Measurements from ENCODE around the gene ZCCHC10. TPM values are rescaled to one million over a fixed set of nuclear protein-coding genes. Genes with fewer than 3 reads are reported as not detected.
A peak's percentile ranks its signal among the peaks of the same experiment; 100 is the strongest.

The ZCCHC10 gene
- 47.8 TPM for polyA plus RNA-seq (2013, experiment 1 of 2)
- 50.9 TPM for polyA plus RNA-seq (2013, experiment 2 of 2)

DNA sequence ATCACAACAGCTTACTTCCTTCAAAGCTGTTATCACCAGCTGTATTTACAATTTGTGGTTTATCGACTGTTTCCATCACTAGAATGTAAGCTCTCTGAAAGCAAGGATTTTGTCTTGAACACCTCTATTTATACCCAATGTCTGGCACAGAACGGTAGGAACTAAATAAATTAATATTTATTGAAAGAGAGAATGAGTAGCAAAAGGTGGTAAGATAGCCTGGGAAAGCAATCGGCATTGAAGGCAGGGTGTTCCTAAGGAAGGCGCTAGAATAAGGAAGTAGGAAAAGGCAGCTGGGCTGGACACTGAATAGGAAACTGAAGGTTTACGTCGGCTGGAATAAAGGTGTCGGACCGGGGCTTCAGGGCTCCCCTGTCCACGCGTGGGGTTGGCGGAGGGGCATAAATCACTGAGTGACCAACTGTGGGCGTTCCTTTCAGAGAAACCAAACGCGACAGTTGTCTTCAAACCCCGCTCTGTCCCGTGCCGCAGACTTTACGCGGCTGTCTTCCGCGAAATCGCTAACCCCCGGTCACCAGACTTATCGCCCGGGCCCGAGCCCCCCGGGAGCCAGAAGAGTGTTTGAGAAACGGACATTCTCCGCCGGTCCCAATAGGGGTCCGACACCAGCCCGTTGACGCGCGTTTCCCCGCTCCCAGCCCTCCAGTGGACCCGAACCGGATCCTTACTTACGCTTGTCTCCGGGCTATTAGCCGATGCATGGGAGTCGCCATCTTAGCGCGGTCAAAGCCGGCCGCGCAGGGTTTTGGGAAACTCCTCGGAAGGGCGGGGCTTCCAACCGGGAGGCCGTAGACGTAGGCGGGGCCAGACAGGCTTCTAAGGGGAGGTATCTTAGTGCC lies at the start of gene ZCCHC10:
ZCCHC10 (minus strand) TSS at position 746 of the 860 bp plus-strand sequence; CDS start at position 734, 12 bp downstream.
- Histone ChIP-seq H2BK120ac (ENCODE audit: low read depth, low read length) (no peak within 1 kb of the TSS), H4K8ac (ENCODE audit: low read depth, low read length) (peak within 1 kb of the TSS; percentile 43), H3K14ac (ENCODE audit: low read length) (peak within 1 kb of the TSS; percentile 89), H3K9me3 (replicated peaks in 1 of 2; ENCODE audit: control insufficient read depth in 2 of 2, insufficient read depth in 1 of 2, low read depth in 1 of 2, low read length in 2 of 2) (peaks cover 0 to 2% of the 10 kb centered on the region in 2 donors), H3K4me3 (ENCODE audit: low read length in 2 of 2) (peak within 1 kb of the TSS; percentile 88 to 97), H3K4ac (ENCODE audit: low read length) (peak within 1 kb of the TSS; percentile 89), H2BK12ac (ENCODE audit: low read length) (no peak within 1 kb of the TSS), H2AFZ (ENCODE audit: low read length) (peak within 1 kb of the TSS; percentile 97), H3K36me3 (replicated peaks in 1 of 2; ENCODE audit: control insufficient read depth in 2 of 2, insufficient read depth in 2 of 2, low read length in 2 of 2) (peaks cover 0 to 31% of the 10 kb centered on the region in 2 donors), H3K4me2 (ENCODE audit: insufficient read depth, low read length, poor library complexity, severe bottlenecking) (peak within 1 kb of the TSS; percentile 57), H3K4me1 (ENCODE audit: control insufficient read depth in 2 of 2, insufficient read depth in 1 of 2, low read depth in 1 of 2, low read length in 2 of 2) (no peaks in the 10 kb centered on the region), H3K27me3 (ENCODE audit: control insufficient read depth in 3 of 3, insufficient read depth in 3 of 3, low read depth in 1 of 3, low read length in 3 of 3) (no peaks in the 10 kb centered on the region), H3K18ac (ENCODE audit: low read length) (peak within 1 kb of the TSS; percentile 94), H3K9ac (ENCODE audit: low read depth, low read length, poor library complexity) (peak within 1 kb of the TSS; percentile 84), H3K27ac (replicated peaks; ENCODE audit: low read length) (peak within 1 kb of the TSS; percentile 56), H2BK15ac (ENCODE audit: low read length) (peak within 1 kb of the TSS; percentile 92), H3K23ac (ENCODE audit: low read depth, low read length, poor library complexity) (peak within 1 kb of the TSS; percentile 57), H4K91ac (ENCODE audit: low read depth, low read length, poor library complexity) (peak within 1 kb of the TSS; percentile 72), H2BK5ac (ENCODE audit: low read length) (peak within 1 kb of the TSS; percentile 66), H2AK5ac (ENCODE audit: low read depth, low read length) (no peak within 1 kb of the TSS), H3K79me1 (ENCODE audit: low read depth, low read length) (peaks cover 4% of the 10 kb centered on the region)
- WGBS, 2 donors (ENCODE audit: extremely low coverage in 2 of 2, insufficient read length in 2 of 2, insufficient replicate concordance in 1 of 2): no CpG with 5 or more reads among the region's 53 CpGs
- DNase-seq (ENCODE audit: low spot score): peak; percentile 93

DNA sequence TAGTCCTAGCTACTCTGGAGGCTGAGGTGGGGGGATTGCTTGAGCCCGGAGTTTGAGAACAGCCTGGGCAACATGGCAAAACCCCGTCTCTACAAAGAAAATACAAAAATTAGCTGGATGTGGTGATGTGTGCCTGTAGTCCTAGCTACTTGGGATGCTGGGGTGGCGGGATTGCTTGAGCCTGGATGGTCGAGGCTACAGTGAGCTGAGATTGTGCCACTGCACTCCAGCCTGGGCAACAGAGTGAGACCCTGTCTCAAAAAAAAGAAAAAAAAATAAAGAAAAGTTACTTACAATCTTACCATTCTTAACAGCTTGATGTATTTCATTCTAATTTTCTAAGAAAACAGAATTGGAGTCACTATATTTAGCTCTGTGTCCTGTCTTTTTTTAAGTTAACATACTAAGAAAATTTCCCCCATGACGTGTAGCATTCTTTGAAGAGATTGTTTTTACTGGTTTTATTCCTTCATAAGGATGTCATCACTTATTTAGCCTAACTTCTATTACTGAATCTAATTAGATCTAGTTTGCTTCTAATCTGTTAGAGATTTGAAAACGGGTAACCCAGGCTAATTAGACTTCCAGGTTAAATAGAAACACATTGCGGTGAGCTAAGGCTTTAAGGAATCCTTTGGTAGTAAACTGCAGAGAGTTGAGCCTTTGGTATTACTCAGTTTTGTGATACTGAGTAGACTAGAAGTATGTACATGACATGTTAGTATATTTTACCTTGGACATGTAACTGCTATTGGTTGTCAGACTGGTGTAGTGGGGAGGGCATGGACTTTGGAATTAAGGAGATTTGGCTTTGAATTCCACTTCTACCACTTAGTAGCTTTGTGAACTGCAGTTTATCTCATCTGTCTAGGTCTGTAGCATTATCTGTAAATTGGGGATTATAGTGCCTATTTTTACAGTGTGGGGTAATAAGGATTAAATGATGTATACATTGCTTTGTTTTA lies 49.5 kb upstream of the ZCCHC10 start:
- WGBS, 2 donors (ENCODE audit: extremely low coverage in 2 of 2, insufficient read length in 2 of 2, insufficient replicate concordance in 1 of 2): no CpG with 5 or more reads among the region's 7 CpGs
- Histone ChIP-seq H3K4me3 (ENCODE audit: low read length in 2 of 2) (no peak overlapping the region), H4K91ac (ENCODE audit: low read depth, low read length, poor library complexity) (no peak overlapping the region), H3K9ac (ENCODE audit: low read depth, low read length, poor library complexity) (no peak overlapping the region), H3K4me1 (ENCODE audit: control insufficient read depth in 2 of 2, insufficient read depth in 1 of 2, low read depth in 1 of 2, low read length in 2 of 2) (no peaks in the 10 kb centered on the region), H3K14ac (ENCODE audit: low read length) (no peak overlapping the region), H3K4me2 (ENCODE audit: insufficient read depth, low read length, poor library complexity, severe bottlenecking) (no peak overlapping the region), H4K8ac (ENCODE audit: low read depth, low read length) (no peak overlapping the region), H2BK5ac (ENCODE audit: low read length) (no peak overlapping the region), H3K79me1 (ENCODE audit: low read depth, low read length) (peaks cover 4% of the 10 kb centered on the region), H3K27ac (replicated peaks; ENCODE audit: low read length) (no peak overlapping the region), H2BK12ac (ENCODE audit: low read length) (no peak overlapping the region), H2AFZ (ENCODE audit: low read length) (no peak overlapping the region), H3K27me3 (ENCODE audit: control insufficient read depth in 3 of 3, insufficient read depth in 3 of 3, low read depth in 1 of 3, low read length in 3 of 3) (no peaks in the 10 kb centered on the region), H2BK15ac (ENCODE audit: low read length) (no peak overlapping the region), H3K9me3 (replicated peaks in 1 of 2; ENCODE audit: control insufficient read depth in 2 of 2, insufficient read depth in 1 of 2, low read depth in 1 of 2, low read length in 2 of 2) (no peaks in the 10 kb centered on the region), H3K23ac (ENCODE audit: low read depth, low read length, poor library complexity) (no peak overlapping the region), H2AK5ac (ENCODE audit: low read depth, low read length) (no peak overlapping the region), H3K4ac (ENCODE audit: low read length) (no peak overlapping the region), H2BK120ac (ENCODE audit: low read depth, low read length) (no peak overlapping the region), H3K18ac (ENCODE audit: low read length) (no peak overlapping the region), H3K36me3 (replicated peaks in 1 of 2; ENCODE audit: control insufficient read depth in 2 of 2, insufficient read depth in 2 of 2, low read length in 2 of 2) (peaks cover 12 to 96% of the 10 kb centered on the region in 2 donors)
- DNase-seq (ENCODE audit: low spot score): no peak

DNA sequence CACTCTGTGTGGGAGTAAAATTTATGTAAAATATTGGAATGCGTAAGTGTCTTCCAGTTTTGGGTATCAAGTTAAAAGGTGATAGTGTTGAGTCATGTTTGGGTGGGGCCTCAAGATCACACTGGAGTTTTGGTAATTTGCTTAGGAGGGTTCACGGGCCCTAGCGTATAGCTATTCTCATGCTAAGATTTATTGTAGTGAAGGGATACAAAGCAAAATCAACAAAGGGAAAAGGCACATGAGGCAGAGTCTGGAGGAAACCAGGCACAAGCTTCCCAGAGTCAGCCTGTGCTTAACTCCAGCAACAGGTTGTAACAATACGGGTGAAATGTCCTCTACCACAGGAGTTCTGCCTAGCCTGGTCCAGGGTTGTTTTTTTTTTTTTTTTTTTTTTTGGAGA lies 45.7 kb upstream of the ZCCHC10 start:
- no peak for DNase-seq (ENCODE audit: low spot score)

More for the DNA sequence above, 45.7 kb upstream of the ZCCHC10 start:
- Histone ChIP-seq H3K4me3 (ENCODE audit: low read length in 2 of 2) (no peak overlapping the region), H3K27me3 (ENCODE audit: control insufficient read depth in 3 of 3, insufficient read depth in 3 of 3, low read depth in 1 of 3, low read length in 3 of 3) (no peaks in the 10 kb centered on the region), H3K9me3 (replicated peaks in 1 of 2; ENCODE audit: control insufficient read depth in 2 of 2, insufficient read depth in 1 of 2, low read depth in 1 of 2, low read length in 2 of 2) (no peaks in the 10 kb centered on the region), H4K91ac (ENCODE audit: low read depth, low read length, poor library complexity) (no peak overlapping the region), H2BK12ac (ENCODE audit: low read length) (no peak overlapping the region), H3K9ac (ENCODE audit: low read depth, low read length, poor library complexity) (no peak overlapping the region), H3K23ac (ENCODE audit: low read depth, low read length, poor library complexity) (no peak overlapping the region), H3K4ac (ENCODE audit: low read length) (no peak overlapping the region), H2BK15ac (ENCODE audit: low read length) (no peak overlapping the region), H2AK5ac (ENCODE audit: low read depth, low read length) (no peak overlapping the region), H3K27ac (replicated peaks; ENCODE audit: low read length) (no peak overlapping the region), H3K79me1 (ENCODE audit: low read depth, low read length) (no peaks in the 10 kb centered on the region), H2AFZ (ENCODE audit: low read length) (no peak overlapping the region), H4K8ac (ENCODE audit: low read depth, low read length) (no peak overlapping the region), H2BK5ac (ENCODE audit: low read length) (no peak overlapping the region), H2BK120ac (ENCODE audit: low read depth, low read length) (no peak overlapping the region), H3K36me3 (replicated peaks in 1 of 2; ENCODE audit: control insufficient read depth in 2 of 2, insufficient read depth in 2 of 2, low read length in 2 of 2) (peaks cover 21 to 98% of the 10 kb centered on the region in 2 donors), H3K4me2 (ENCODE audit: insufficient read depth, low read length, poor library complexity, severe bottlenecking) (no peak overlapping the region), H3K4me1 (ENCODE audit: control insufficient read depth in 2 of 2, insufficient read depth in 1 of 2, low read depth in 1 of 2, low read length in 2 of 2) (no peaks in the 10 kb centered on the region), H3K18ac (ENCODE audit: low read length) (no peak overlapping the region), H3K14ac (ENCODE audit: low read length) (no peak overlapping the region)
- no CpG with 5 or more reads among the region's 4 CpGs for WGBS, 2 donors (ENCODE audit: extremely low coverage in 2 of 2, insufficient read length in 2 of 2, insufficient replicate concordance in 1 of 2)

Data from neuronal stem cell (in vitro differentiated cells).